ENCODE results near the gene PCDH12.

Gene PCDH12

DNA sequence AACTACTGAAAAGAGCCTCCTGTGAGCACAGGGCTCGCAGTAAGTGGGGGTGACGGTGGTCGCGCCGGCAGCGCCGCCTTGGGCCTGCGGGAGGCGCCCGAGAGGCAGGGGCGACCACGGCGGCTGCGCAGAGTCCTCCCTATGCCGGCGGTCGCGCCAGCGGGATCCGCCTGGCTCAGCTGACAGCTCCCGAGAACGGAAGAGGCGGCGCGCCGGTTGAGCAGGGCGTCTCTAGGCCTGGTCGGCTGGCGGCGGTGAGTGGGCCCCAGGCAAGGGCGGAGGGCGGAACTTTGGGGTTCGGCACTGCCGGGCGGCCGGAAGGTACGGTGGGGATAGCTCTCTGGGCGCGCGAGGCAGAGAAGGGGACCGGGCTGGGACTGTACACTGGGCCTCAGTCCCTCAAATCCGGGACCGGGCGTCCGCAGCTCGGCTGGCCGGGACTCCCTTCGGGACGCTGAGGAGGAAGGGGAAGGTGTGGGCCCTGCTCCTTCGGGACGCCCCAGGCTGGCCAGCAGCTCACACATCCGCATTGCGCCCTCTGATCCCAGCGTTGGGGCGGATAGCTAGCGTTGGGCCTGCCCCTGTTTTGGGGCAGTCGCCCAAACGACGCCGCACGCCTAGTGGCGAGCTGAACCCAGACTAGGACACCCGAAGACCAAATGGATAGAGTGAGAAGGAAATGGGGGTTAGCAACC is 11.1 kb upstream of the PCDH12 start, which contains the start of gene RNF14:
Gene RNF14 (plus strand): TSS at position 192 of the 695 bp plus-strand sequence. CDS start 4,484 bp downstream, outside the sequence.
- DNase-seq (ENCODE audit: low spot score) = peak; percentile 96
- POLR2A ChIA-PET (ENCODE audit: low non-redundant PET) = interaction anchor here (0.5 to 2.1 kb wide), 9 partner anchors 8 to 356 kb away, joined by 3 to 11 read pairs (median 4); partner anchors contain the start of genes DELE1 and SPRY4
- TF ChIP-seq, protein P1, sequence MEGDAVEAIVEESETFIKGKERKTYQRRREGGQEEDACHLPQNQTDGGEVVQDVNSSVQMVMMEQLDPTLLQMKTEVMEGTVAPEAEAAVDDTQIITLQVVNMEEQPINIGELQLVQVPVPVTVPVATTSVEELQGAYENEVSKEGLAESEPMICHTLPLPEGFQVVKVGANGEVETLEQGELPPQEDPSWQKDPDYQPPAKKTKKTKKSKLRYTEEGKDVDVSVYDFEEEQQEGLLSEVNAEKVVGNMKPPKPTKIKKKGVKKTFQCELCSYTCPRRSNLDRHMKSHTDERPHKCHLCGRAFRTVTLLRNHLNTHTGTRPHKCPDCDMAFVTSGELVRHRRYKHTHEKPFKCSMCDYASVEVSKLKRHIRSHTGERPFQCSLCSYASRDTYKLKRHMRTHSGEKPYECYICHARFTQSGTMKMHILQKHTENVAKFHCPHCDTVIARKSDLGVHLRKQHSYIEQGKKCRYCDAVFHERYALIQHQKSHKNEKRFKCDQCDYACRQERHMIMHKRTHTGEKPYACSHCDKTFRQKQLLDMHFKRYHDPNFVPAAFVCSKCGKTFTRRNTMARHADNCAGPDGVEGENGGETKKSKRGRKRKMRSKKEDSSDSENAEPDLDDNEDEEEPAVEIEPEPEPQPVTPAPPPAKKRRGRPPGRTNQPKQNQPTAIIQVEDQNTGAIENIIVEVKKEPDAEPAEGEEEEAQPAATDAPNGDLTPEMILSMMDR (conservative IDR thresholded peaks at IDR 0.05; ENCODE audit: low read depth) = peak; percentile 99
- CTCF ChIA-PET = interaction anchor here (0.6 to 3.2 kb wide), 14 partner anchors 8 to 306 kb away, joined by 3 to 22 read pairs (median 3); partner anchors contain the start of gene PCDH1
- H3K27ac ChIP-seq = peak within 1 kb of the TSS; percentile 96

DNA sequence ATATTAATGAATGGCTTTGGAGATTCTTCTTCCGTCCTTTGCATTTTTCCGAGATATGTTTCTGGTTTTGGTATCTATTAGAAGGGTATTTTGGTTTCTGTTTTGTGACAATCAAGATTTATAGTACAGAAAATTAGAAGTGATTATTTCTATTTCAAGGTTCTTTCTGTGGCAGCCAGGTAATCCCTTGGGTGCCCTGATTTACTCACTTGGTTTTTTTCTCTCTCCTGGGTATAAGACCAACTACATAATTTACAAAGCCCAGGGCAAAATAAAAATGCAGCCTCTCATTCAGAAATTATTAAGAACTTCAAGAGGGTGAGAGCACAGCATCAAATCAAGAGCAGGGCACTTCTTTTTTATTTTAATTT is 8.9 kb upstream of the PCDH12 start:
- CTCF ChIA-PET = interaction anchor here (1.4 kb wide), 1 partner anchor 88 kb away, joined by 3 read pairs; no protein-coding TSS in a partner anchor
- no peak overlapping the region for H3K27ac ChIP-seq
- POLR2A ChIA-PET (ENCODE audit: low non-redundant PET) = no interaction called here
- DNase-seq (ENCODE audit: low spot score) = no peak
- TF ChIP-seq, protein P1 (conservative IDR thresholded peaks at IDR 0.05; ENCODE audit: low read depth) = no peak

DNA sequence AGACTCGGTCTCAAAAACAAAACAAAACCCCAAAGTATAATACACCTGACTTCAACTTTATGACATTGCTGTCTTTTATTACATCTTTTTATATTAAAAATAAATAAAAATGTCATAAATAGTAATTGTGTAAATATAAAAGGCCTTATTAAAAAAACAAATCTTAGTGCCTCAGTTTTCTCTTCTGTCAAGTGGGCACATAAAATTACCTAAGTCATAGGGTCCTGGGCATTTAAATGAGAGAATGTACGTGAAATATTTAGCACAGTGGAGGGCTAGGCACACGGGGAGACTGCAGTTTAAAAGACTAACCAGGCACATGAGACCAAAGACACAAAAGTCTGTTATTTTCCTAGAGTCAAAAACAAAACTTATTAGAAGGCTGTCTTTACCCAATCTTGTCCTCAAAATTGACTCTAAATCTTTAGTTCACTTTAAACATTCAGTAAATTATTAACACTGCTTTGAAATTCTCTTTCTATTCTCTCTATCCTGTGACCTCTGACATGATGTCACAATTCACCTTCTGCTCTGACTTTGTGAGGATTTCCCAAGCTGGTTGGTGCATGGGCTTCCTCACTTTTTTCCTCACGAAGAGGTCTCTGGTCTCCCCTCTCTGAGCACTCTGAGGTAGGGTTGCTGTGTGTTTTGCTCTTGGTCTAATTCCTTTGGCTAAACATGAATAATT is 8.4 kb upstream of the PCDH12 start:
- no peak for DNase-seq (ENCODE audit: low spot score)
- ChIA-PET CTCF (interaction anchor here (1.4 kb wide), 1 partner anchor 87 kb away, joined by 3 read pairs; no protein-coding TSS in a partner anchor), POLR2A (ENCODE audit: low non-redundant PET) (no interaction called here)
- TF ChIP-seq, protein P1 (conservative IDR thresholded peaks at IDR 0.05; ENCODE audit: low read depth) = no peak
- H3K27ac ChIP-seq = no peak overlapping the region

DNA sequence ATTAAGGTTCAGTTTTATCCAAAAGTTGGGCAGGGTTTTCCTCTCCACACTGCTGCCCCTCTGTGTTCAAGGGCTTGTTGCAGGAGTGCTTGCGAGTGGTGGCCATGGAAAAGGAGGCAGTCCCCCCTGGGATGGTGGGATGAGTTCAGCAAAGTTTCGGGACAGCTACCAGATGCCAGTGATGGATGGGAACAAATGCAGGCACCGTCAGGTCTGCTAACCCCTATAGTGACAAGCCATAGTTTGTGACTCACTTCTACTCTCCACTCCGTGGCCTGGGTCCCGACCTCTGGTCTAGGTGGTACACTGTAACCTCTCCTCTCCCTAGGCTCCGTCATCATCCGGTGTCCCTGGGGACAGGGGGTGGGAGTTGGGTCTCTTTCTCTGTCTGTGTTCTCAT is 7.1 kb upstream of the PCDH12 start:
- no peak for DNase-seq (ENCODE audit: low spot score)
- POLR2A ChIA-PET (ENCODE audit: low non-redundant PET) = no interaction called here
- CTCF ChIA-PET = interaction anchor here (0.6 to 0.8 kb wide), 4 partner anchors 82 to 205 kb away, joined by 3 to 5 read pairs (median 3); no protein-coding TSS in a partner anchor
- H3K27ac ChIP-seq = no peak overlapping the region
- TF ChIP-seq, protein P1 (conservative IDR thresholded peaks at IDR 0.05; ENCODE audit: low read depth) = no peak

DNA sequence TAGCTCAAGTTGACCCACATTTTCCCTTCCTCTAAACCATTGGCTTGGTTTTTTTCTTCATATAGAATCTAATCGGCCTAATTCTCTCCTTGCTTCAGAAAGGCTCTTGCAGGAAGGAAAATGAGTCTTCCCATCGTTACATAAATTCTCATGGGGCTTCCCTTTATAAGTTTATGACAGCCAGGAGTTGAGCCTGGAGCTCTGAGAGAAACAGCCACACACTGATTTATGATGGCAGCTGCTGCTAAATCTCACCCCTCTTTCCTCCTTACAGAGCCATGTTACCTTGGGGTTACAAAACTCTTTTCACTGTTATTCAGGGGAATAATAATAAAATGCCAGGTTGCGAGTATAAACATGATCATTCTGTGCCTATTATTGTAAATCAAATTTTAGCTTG is 5.7 kb upstream of the PCDH12 start:
- ChIA-PET CTCF (interaction anchor here (1.2 to 7.2 kb wide), 3 partner anchors 74 to 270 kb away, joined by 3 to 102 read pairs (median 8); no protein-coding TSS in a partner anchor), POLR2A (ENCODE audit: low non-redundant PET) (interaction anchor here (0.6 kb wide), 2 partner anchors 16 to 280 kb away, joined by 3 to 10 read pairs; no protein-coding TSS in a partner anchor)
- DNase-seq (ENCODE audit: low spot score) = no peak
- TF ChIP-seq, protein P1 (conservative IDR thresholded peaks at IDR 0.05; ENCODE audit: low read depth) = no peak
- no peak overlapping the region for H3K27ac ChIP-seq

DNA sequence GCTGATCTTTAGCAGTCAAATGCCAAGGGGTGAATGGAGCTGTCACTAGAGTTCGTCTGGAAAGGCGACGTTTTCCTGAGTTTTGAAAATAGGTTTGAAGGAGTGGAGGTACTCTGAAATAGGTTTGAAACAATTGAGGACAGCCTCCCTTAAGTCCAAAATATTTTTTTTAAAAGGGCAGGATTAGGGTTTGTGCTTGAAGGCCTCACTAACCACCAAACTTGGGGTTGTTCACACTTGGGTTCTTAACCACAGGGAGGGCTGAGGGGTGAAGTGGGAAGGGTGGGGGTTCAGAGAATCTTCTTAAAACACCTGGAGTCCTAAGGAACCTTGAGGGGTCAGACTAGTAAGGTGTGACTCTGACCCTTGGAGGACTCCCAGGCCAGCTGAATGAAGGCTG is 3.5 kb upstream of the PCDH12 start:
- TF ChIP-seq, protein P1 (conservative IDR thresholded peaks at IDR 0.05; ENCODE audit: low read depth) = no peak
- H3K27ac ChIP-seq = no peak overlapping the region
- DNase-seq (ENCODE audit: low spot score) = no peak
- CTCF ChIA-PET = interaction anchor here (0.5 to 7.2 kb wide), 40 partner anchors 8 to 744 kb away, joined by 3 to 102 read pairs (median 5); partner anchors contain the start of genes PCDH1 and RNF14
- POLR2A ChIA-PET (ENCODE audit: low non-redundant PET) = interaction anchor here (0.5 to 0.7 kb wide), 3 partner anchors 39 to 84 kb away, joined by 3 read pairs; partner anchors contain the start of gene PCDH1
